Stimulated activated CD8-positive, alpha-beta memory T cell treated with anti-CD3 and anti-CD28 coated beads, Interleukin-12 subunit alpha, Interleukin-12 subunit beta, amount 100 ng/mL, for 4 hours (primary cell): ENCODE measurements around the gene AADACL4.
"Not testable (repeated sequence)": the region's sequence is repeated elsewhere in the genome, so short reads cannot be mapped to it uniquely, and the experiment has no call there.

Source experiments
- DNase-seq: peaks from one replicate; pipeline ENCODE4 v3.0.0-alpha.2; 2020; ENCODE audit warnings: low read depth

The AADACL4 gene

GRCh38 chr1:12629985-12630760 lies 13.7 kb upstream of the AADACL4 start:
- DNase-seq: no peak

DNA sequence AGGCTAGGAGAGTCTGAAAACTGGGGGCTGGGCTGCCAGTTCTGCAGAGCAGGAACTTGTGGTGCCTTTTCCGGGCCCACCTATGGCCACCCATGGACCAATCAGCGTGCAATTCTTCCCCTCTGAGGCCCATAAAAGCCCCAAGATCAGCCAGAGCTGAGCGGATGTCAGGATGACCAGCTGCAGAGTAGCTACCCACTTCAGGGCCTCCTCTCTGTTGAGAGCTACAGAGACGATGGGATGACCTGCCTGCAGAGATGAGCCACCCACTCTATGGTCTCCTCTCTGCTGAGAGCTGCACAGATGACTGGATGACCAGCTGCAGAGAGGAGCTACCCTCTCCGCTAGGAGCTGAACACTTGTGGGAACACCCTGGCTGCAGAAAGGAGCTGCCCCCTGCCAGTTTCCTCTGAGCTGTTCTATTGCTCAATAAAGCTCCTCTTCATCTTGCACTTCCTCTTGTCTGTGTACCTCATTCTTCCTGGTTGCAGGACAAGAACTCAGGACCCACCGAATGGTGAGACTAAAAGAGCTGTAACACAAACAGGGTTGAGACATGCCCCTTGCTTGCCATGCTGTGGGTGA lies 12.8 kb upstream of the AADACL4 start:
- no peak for DNase-seq

GRCh38 chr1:12631571-12631970 lies 12.3 kb upstream of the AADACL4 start:
- DNase-seq: no peak

DNA sequence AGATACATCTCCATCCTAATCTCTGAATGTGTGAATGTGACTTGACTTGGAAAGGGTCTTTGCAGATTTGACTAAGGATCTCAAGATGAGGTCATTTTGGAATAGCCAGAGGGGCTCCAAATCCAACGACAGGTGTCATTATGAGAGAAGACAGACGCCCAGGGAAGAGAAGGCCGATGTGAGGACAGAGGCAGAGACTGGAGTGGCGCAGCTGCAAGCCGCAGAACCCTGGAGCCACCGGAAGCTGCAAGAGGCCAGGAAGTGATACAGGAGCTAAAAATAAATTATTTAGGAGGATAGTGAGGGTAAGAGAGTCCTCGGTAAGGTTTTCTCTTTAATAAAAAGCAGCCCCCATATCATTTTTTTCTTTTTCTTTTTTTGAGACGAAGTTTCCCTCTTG lies 9.7 kb upstream of the AADACL4 start:
- DNase-seq: no peak

DNA sequence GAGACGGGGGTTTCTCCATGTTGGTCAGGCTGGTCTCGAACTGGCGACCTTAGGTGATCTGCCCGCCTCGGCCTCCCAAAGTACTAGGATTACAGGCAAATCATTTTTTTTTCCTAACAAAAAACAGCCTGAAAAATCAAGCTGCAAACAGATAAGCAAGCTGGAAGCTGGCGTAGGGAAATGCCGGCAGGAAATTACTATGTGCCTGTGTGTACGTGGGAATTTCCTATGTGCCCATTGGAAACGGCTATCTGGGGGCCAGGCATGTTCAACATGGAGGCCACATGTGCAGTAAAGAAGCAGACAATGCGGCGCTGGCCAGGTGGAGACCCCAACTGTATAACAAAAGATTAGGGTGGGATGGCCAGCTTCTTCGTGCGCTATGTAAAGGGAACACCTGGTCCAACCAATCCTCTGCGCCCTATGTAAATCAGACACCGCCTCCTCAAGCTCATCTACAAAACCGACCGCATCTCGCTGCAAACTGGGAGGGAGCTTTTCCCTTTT lies 9.1 kb upstream of the AADACL4 start:
- no peak for DNase-seq

DNA sequence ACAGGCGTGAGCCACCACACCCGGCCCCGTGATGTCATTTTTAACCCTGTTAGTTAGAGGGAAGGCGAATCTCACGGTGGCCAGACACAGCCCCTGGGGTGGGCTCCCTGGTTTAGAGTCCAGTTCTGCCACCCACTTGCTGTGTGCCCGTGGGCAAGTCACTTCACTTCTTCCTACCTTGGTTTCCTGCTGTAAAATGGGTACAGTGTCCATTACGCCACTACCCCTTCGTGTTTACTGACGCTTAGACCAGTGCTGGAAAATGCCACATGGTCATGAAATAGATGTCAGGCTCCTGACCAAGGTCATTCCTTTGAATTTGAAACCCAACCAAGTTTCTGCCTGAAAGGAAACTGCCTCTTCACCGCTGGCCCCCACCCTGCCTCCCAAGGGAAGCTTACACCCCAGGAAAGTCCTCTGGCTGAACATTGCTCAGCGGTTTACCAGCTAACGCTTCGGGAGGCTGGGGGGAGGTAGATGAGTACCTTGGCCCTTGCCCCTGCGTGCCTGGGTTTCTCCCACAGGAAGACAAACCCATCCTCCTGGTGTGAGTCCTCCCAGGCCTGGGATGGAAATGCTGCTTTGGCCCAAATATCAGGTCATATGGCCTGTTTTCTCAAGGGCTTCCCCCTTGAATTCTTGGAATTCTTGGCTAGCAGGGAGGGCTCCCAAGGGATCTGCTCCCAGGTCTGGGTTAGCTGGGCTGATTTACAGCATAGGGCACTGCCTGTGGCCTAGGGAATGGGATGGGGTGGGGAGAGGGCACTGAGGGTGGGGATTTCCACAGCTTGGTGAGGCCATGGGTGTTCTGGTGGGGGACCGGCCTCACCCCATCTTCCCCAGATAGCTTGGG lies 7.6 kb upstream of the AADACL4 start:
- DNase-seq: no peak

DNA sequence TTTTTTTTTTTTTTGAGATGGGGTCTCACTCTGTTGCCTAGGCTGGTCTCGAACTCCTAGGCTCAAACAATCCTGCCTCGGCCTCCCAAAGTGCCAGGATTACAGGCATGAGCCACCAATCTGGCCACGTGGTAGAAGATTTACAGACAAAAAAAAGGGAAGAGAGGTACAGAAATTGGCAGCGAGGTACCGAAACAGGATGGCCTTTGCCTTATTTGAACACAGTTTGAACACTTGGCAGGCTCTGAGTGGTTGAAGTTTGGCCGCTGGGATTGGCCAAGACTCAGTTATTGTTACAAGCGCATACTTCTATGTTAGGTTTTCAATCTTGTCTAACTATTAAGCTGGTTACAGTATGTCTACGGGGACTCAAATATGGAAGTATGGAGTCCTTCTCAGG lies 6.2 kb upstream of the AADACL4 start:
- DNase-seq: no peak

GRCh38 chr1:12640237-12640957 lies 3.5 kb upstream of the AADACL4 start:
- DNase-seq: no peak

DNA sequence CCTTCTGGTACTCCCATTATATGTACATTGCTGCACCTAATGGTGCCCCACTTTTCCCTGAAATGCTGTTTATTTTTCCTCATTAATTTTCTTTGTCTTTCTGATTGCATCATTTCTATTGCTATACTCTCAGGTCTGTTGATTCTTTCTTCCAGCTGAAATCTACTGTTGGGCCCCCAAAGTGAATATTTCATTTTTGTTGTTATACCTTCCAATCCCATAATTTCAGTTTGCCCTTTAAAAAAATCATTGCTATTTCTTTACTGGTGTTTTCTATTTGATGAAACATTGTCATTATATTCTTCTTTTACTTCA lies 3.0 kb upstream of the AADACL4 start:
- DNase-seq: no peak

DNA sequence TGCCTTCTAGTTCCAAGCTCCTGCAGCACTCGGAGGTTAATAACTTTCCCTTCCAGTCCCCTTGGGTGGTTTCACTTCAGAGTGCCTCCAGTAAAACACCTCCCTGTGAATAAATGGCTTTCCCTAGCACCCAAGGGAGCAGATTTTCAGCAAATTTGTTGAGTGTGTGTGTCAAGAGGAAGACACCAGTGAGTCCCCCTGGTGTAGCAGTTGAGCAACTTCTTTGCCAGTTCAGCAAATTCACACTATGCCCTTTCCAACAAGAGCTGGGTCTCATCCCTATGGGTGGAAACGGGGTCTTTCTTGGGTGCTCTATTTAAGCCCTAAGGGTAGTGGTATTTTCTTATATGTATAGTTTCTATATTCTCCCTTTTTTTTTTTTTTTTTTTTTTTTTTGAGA lies 806 bp upstream of the AADACL4 start:
- DNase-seq: no peak

DNA sequence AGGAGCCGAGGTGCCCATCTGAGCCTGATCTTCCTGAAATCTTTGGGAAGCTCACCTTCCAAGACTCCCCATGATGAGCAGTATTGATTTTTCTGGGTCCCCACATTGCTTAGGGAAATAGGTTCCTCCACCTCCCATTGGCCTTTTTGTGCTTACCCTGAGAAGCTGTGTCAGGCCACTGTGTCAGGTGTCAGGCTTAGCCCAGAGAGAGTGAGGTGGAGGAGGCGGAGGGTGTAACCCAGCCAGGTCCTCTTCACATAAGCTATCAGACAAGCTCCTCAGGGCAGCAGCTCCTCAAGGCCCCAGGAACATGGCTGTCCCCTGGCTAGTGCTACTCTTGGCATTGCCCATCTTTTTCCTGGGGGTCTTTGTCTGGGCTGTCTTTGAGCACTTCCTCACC lies 352 bp downstream of the AADACL4 start:
- DNase-seq: no peak

- no peak for DNase-seq
Measured at GRCh38 chr1:12644829-12645228, 944 bp downstream of the AADACL4 start.

DNA sequence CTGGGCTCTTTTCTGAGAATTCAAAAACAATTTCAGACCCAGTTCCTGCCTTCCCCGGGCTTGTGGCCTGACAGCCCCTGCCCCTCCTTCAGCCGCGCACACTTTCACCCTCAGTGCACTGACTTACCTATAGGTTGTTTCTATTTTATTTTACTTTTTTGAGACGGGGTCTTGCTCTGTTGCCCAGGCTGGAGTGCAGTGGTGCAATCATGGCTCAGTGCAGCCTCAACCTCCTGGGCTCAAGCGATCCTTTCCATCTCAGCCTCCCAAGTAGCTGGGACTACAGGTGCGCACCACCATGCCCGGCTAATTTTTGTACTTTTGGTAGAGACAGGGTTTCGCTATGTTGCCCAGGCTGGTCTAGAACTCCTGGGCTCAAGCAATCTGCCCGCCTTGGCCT lies 1.5 kb downstream of the AADACL4 start:
- DNase-seq: not testable (repeated sequence)

- DNase-seq: no peak
Measured at GRCh38 chr1:12648741-12649140, 4.9 kb downstream of the AADACL4 start.

DNA sequence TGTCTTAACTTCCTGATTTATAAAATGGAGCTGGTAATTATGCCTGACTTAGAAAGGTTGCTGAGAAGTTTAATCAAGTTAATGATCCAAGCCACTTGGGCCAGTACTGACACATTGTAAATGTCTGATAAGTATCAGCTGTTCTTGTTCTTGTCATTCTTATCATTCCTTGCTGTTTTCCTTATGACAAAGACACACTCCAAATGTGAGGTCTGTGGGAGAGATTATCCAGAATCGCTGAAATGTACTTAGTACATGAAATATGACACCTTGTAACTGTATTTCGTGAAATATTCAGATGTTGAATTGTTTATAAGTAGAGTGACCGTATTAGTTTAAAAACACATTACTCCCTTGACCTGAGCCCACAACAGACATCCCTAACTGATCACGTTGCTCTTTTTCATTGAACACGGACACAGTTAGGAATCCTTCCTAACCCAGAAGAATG lies 6.1 kb downstream of the AADACL4 start:
- no peak for DNase-seq

DNA sequence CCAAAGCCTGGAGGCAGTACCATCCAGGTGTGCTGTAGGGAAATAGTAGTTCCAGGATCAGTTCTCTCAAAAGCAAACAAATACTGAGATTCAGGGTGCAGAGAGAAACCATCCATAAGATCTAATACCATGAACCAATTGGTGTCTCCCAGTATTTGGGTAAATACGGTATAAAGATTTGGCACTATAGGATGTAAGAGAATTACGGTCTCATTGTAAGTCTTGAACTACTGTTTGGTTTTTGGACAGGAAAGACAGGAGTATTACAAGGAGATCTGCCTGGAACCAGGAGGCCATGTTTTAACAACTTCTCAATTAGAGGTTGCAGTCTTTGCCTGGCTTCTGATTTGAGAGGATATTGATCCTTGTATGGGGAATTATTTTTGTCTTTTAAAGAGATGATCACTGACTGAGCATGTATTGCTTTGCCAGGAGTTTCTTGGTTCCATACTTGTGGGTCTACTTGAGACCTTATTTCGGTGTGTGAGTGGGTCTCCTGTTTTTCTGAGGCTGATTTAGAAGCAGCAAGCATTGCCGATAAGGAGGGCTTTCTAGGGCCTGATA lies 10.2 kb downstream of the AADACL4 start:
- DNase-seq: no peak

DNA sequence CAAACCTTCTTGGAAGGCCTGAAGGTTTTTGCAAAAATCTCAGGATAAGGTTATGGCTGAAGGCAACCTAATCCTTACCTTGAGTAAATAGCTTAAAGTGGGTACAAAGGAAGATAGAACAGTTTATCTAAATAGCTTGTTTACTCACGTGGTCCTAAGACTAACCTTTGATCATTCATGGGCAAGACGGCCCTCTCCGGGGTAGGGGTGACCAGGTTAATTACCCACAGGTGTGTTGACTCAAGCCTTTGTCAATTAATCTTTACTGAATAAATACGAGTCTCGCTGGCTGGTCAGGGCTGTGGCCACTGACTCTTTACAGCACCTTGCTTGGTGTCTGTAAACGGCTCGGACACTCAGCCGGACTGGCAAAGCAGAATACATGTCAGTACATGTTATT lies 10.8 kb downstream of the AADACL4 start:
- DNase-seq: no peak

DNA sequence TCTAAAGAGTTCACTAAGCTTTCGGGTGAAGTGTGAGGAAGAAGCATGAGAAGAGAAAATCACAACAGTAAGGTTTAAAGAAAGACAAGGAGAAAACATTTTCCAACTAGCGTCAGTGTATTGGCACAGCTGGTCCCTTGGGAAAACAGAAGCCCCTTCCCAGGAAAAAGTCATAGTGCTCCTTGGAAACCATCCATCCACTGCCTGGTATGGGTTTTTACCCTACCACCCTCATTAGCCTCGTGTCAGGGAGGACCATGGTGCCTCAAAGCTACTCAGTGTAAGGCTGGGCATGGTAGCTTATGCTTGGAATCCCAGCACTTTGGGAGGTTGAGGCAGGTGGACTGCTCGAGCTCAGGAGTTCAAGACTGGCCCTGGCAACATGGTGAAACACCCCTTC lies 12.7 kb downstream of the AADACL4 start:
- no peak for DNase-seq

- DNase-seq: no peak
Measured at GRCh38 chr1:12657060-12657884, 13.4 kb downstream of the AADACL4 start.

DNA sequence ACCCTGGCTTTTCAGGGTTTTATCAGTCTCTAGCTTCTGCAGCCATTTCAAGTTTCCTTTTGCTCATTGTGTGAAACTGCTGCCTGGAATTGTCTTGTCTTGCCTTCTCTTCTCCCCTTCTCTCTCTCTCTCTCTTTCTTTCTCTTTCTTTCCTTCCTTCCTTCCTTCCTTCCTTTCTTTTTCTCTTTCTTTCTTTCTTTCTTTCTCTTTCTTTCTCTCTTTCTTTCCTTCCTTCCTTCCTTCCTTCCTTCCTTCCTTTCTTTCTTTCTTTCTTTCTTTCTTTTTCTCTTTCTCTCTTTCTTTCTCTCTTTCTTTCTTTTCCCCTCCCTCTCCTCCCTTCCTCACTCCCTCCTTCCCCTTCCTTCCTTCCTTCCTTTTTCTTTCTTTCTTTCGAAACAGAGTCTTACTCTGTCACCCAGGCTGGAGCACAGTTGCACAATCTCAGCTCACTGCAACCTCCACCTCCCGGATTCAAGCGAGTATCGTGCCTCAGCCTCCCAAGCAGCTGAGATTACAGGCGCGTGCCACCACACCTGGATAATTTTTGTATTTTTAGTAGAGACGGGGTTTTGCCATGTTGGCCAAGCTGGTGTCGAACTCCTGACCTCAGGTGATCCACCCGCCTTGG lies 14.1 kb downstream of the AADACL4 start:
- not testable (repeated sequence) for DNase-seq
